ENCODE results near the gene PLEKHA7. TPM values are rescaled to one million over a fixed set of nuclear protein-coding genes. Genes with fewer than 3 reads are reported as not detected.

PLEKHA7 gene
- total RNA-seq, 1 experiment from 2014 or later = 7.2 TPM

DNA sequence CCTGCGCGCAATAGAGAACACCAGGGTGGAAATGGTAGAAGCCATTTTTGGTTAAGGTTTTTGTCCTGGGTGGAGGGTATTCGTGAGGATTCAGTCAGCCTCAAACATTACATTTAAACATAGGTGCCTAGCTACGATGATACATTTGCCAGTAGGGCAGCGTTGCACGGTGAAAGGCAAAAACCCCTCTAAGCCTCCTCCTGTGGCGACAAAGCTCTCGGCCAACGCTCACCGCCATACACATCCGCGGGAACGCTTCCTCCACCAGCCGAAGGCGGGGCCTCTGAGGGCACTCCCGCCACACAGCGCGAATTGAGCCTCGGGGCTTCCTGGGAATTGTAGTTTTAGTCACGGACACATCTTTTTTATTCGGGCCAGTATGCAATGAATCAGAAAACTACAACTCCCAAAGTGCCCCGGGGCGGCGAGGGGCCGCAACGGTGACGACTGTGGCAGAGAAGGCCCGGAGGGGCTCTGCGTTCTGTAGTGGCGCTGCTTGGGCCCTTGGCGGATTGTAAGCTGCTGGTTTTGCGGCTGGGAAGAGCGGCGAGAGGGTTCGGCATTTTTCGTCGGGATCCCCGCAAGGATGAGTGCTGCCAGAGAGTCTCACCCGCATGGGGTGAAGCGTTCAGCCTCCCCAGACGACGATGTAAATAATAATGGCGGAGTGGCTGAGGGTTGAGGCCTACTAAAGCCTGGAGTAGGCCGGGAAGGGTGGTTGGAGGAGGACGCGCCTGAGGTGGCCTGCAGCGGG is 275.8 kb downstream of the PLEKHA7 start, which contains the start of gene C11orf58 (continued):
- TF ChIP-seq POLR2AphosphoS5 (IDR thresholded peaks at IDR 0.05; ENCODE audit: low read depth, low read length) (peak; percentile 97), CBX3 (IDR thresholded peaks at IDR 0.05; ENCODE audit: low read depth) (no peak), POLR2A (IDR thresholded peaks at IDR 0.05; ENCODE audit: borderline replicate concordance, extremely low read depth, insufficient read depth, insufficient read length) (peak; percentile 93), EGR1 (IDR thresholded peaks at IDR 0.05; ENCODE audit: low read depth) (0 out of 2 replicates have a peak, but pooled peaks have one; percentile 15), EZH2phosphoT487 (IDR thresholded peaks at IDR 0.05; ENCODE audit: borderline replicate concordance) (no peak)

- H3K4me2 ChIP-seq (ENCODE audit: low read length) = peak overlapping the region; percentile 89
- peaks cover 5 to 14% of the 10 kb centered on the region in 2 experiments; a peak in 2 of 4 replicates for H3K4me1 ChIP-seq (ENCODE audit: control insufficient read depth in 1 of 2, insufficient read depth in 2 of 2, low read length in 2 of 2)
- no peaks in the 10 kb centered on the region for H4K20me1 ChIP-seq (ENCODE audit: insufficient read depth)
- ATAC-seq (peak; percentile 30), DNase-seq (ENCODE audit: low read depth, low spot score) (peak; percentile 4)
- H3K9ac ChIP-seq (ENCODE audit: low read length) = peak overlapping the region; percentile 90
- TF ChIP-seq JUND (IDR thresholded peaks at IDR 0.05) (no peak), ELF1 (IDR thresholded peaks at IDR 0.05; ENCODE audit: borderline replicate concordance, low read depth) (no peak), FOSL1 (IDR thresholded peaks at IDR 0.05; ENCODE audit: low read depth) (no peak), POLR2AphosphoS5 (IDR thresholded peaks at IDR 0.05; ENCODE audit: low read depth, low read length) (no peak), CBX3 (IDR thresholded peaks at IDR 0.05; ENCODE audit: low read depth) (no peak), EZH2phosphoT487 (IDR thresholded peaks at IDR 0.05; ENCODE audit: borderline replicate concordance) (no peak), TCF7L2 (IDR thresholded peaks at IDR 0.05; ENCODE audit: borderline replicate concordance, extremely low read depth, insufficient read depth, insufficient read length) (no peak), POLR2A (IDR thresholded peaks at IDR 0.05; ENCODE audit: borderline replicate concordance, extremely low read depth, insufficient read depth, insufficient read length) (no peak)
- peak overlapping the region; percentile 83 for H2AFZ ChIP-seq (ENCODE audit: low read depth, low read length, poor library complexity, severe bottlenecking)
- ChIA-PET CTCF (no interaction called here), RAD21 (ENCODE audit: low non-redundant PET in 1 of 2, low total read pairs in 2 of 2, uncharacterized antibody in 2 of 2, unreplicated experiment in 2 of 2) (no interaction called here), POLR2A (no interaction called here)
- peak overlapping the region; percentile 86 to 92 for H3K4me3 ChIP-seq (replicated peaks in 1 of 2; ENCODE audit: low read depth in 1 of 2, low read length in 2 of 2)
- no peaks in the 10 kb centered on the region for H3K27me3 ChIP-seq (ENCODE audit: insufficient read depth, low read length)
- H3K9me3 ChIP-seq (ENCODE audit: control insufficient read depth in 1 of 2, insufficient read depth in 1 of 2, low read depth in 1 of 2, low read length in 2 of 2) = no peaks in the 10 kb centered on the region
- intact Hi-C loops (cut with micrococcal nuclease) = no loop called here
- no peaks in the 10 kb centered on the region for H3K9me2 ChIP-seq (ENCODE audit: insufficient read depth)
- 0 out of 4 replicates have a peak, but pooled peaks cover 0 to 6% of the 10 kb centered on the region in 2 experiments for H3K36me3 ChIP-seq (ENCODE audit: control insufficient read depth in 1 of 2, insufficient read depth in 2 of 2, low read length in 2 of 2)
- BruUV-seq (replicated peaks) = TSS peak; percentile 96
- peak overlapping the region; percentile 52 for H3K27ac ChIP-seq (ENCODE audit: low read depth, low read length)
- H3K79me2 ChIP-seq (ENCODE audit: insufficient read depth, low read length) = peaks cover 44% of the 10 kb centered on the region
Measured at GRCh38 chr11:16737818-16738192, 276.4 kb downstream of the PLEKHA7 start.

Other genes with a start within 250 kb of the PLEKHA7 start
- gene RPS13, start 63.3 kb upstream of the PLEKHA7 start, total RNA-seq (2021; ENCODE audit: unreplicated experiment) = 1,312 TPM
- 51.6 TPM for gene PIK3C2A, start 193.6 kb upstream of the PLEKHA7 start, total RNA-seq (2021; ENCODE audit: unreplicated experiment)